ENCODE data around the gene PKNOX2.

DNA sequence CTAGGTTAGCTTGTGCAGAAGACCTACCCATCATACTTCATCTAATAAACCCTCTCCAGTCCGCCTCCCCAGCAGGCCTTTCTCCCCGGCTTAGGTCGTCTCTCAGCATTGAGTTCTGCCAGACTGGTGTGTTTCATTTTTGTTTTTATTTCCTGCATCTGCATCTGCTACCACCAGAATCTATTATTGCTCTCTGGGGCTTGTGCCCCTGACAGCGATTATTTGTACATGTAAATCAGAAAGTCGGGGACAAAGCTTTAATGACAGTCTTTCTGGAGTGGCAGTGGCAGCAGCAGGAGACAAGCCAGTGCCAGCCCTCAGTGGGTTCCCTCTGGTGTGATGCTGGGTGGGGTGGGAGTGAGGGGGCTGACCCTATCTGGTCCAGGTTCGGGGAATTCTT, 127.5 kb downstream of the PKNOX2 start:
- no peak for TF ChIP-seq CTCF (IDR thresholded peaks at IDR 0.05)
- TF ChIP-seq POLR2A (IDR thresholded peaks at IDR 0.05; ENCODE audit: low read depth), result no peak
- TF ChIP-seq POLR2AphosphoS5 (IDR thresholded peaks at IDR 0.05), result no peak

Data from esophagus muscularis mucosa (tissue), 3 donors.